ENCODE results near the gene HPS3.
A peak's percentile ranks its signal among the peaks of the same experiment; 100 is the strongest.

- peak in 1 of 2 donors; percentile 6 for TF ChIP-seq EP300 (IDR thresholded peaks at IDR 0.05)
- TF ChIP-seq CTCF (IDR thresholded peaks at IDR 0.05), result no peak
- TF ChIP-seq POLR2A (IDR thresholded peaks at IDR 0.05), result no peak
Observed at GRCh38 chr3:149215515-149215914, 86.1 kb downstream of the HPS3 start.

Data from tibial nerve (tissue), 4 donors.